Activated T-cell treated with anti-CD3 and anti-CD28 coated beads for 1 hour (primary cell): Measurements from ENCODE around the gene PPP1R3F.

Source experiments
- DNase-seq: peaks from one replicate; pipeline ENCODE4 v3.0.0-alpha.2; 2020; ENCODE audit warnings: low read depth

The PPP1R3F gene

DNA sequence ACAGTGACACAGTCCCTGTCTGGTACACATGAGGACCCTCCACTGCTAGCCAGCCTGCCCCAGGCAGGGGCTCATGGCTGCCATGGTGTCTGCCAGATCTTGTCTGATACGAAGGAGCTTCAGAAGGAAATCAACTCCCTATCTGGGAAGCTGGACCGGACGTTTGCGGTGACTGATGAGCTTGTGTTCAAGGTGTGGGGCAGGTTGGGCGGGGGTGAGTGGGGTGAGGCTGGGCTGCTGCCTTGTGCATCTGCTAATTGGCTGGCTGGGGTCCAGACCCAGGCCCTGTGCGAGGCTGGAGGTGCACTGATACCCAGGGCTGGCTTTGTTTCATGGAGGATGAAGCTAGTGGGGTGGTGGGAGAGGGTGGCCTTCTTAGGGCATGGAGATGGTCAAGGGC, 20.5 kb upstream of the PPP1R3F start:
- no peak for DNase-seq

DNA sequence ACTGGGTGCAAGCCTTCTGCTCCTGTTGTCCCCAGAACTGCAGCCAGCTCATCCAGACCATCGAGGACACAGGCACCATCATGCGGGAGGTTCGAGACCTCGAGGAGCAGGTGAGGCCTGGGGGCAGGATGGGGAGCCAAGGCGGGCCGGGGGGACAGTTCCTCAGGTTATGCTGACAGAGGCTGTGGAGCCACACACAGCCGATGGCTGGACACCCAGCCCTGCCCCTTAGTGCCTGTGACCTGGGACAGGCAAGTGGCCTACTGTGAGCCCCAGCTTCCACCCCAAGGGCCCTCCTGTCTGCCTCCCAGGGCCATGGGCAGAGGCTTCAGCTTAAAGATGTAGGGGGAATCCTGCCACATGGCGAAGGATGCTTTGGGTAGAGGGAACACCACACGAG, 20.0 kb upstream of the PPP1R3F start:
- no peak for DNase-seq

DNA sequence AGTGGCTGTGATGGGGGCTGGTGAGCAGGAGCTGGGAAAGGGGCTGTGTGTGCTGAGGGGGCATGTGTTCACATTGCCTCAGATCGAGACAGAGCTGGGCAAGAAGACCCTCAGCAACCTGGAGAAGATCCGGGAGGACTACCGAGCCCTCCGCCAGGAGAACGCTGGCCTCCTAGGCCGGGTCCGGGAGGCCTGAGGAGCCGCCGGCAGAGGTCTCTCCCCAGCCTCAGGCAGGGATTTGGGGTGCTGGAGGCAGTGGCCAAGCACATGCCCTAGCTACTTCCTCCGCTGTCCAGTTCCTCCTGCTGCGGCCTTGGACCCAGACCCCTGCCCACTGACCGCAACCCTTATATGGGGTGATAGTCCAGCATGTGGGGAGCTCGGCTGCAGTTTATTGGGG, 19.5 kb upstream of the PPP1R3F start:
- DNase-seq, result no peak

DNA sequence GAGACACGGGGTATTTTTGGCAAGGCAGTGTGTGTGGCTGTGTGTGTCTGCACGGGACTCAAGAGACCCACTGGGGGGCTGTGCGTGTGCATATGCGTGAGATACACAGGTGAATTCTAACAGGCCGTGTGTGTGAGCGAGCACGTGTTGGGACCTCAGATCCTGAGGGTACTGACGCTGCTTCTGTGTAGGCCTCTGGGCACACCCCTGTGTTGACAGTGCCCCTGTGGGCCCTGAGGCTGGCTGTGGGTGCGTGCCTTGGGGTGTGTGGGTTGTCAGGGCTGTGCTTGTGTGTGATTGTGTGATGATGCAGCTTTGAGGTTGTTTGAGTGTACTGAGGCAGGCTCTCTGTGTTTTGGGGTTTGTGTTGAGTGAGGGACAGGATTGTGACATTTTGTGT, 19.0 kb upstream of the PPP1R3F start:
- no peak for DNase-seq

DNA sequence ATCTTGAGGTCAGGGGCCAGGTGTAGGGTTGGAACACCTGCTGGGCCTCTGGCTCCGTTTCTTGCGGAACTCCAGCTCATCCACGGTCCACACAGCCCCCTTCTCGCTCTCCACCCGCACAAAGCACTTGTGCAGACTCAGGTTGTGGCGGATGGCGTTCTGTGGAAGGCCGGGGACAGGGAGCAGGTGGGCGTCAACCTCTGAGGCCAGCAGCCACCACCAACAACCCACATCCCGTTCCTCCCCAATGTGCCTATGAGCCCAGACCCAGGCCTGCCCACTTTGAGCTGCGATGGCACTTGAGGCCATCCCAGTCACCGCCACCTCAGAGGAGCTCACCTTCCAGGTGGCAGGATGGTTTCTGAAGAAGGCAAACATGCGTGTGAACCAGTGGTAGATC, 18.3 kb upstream of the PPP1R3F start:
- no peak for DNase-seq

DNA sequence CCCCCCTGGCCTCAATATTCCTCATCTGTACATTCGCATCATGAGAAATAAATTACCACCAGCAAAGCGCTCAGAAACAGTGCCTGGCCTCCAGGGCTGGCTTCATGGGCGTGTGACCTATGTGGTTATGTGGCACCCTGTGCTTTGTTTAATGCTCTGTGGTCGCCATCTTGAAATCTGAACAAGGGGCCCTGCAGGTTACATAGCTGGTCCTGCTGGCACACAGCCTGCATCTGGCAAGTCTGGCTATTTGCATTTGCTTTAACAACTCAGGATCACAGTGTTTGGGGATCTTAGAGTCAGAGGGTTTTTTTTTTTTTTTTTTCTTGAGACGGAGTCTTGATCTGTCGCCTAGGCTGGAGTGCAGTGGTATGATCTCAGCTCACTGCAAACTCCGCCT, 15.0 kb upstream of the PPP1R3F start:
- no peak for DNase-seq

DNA sequence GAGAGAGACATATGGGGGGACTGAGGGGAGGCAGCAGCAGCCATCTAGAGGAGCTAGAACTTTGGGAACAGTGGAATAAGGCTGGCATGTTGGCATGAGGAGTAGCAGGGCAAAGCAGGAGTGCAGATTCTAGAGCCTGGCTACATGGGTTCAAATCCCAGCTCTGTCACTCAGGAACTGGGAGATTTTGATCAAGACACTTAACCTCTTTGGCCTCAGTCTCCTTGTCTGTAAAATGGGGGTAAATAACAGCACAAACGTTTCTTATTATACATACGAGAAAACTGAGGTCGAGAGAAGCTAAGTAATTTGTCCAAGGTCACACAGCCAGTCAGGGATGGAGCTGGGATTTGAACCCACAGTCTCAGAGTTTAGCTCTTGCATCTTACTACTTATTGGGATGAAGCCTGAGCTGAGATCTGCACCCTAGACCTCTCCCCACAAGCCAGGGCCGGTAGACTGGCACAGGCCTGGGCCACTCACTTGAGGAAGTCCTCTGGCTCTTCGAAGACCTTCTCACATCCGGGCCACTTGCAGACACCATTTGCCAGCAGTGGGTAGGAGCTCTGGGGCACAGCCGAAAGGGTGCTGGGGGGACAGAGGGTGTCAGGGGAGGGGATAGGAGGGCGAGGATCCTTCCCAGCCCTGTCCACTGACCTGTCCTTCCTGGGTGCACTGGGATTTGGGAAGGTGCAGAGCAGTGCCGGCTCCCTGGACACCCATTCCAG, 13.2 kb upstream of the PPP1R3F start:
- no peak for DNase-seq

DNA sequence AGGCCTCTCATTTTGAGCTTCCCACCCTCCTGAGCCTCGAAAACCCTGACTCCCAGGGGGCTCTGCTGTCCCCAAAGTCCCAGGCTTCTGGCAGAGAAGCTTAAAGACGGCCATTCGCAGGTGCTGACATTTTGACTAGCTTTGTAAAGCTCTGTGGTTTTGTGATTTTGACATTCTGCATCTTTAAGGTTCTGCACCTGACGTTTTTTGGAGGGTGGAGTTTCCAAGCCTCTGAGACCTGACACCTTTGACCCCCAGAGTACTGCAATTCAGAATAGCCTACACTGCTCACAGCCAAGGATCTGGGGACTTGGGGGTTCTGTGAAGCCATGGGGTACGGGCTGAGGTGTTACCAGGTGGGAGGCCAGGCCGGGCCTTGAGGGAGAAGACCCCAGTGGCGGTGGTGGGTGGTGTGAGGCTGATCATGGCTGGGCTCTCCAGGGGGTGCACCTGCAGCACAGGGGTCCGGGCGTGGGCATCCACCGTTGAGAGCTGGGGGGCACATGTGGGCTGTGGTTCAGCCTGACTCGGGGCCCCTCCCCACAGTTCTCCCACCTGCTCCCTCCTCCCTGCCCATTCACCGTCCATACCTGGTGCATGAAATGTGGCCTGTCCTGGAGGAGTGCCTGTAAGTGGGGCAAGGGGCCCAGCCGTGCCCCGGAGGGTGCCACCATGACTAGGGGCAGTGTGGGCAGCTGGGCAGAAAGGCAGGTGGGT, 12.4 kb upstream of the PPP1R3F start:
- DNase-seq, result no peak

DNA sequence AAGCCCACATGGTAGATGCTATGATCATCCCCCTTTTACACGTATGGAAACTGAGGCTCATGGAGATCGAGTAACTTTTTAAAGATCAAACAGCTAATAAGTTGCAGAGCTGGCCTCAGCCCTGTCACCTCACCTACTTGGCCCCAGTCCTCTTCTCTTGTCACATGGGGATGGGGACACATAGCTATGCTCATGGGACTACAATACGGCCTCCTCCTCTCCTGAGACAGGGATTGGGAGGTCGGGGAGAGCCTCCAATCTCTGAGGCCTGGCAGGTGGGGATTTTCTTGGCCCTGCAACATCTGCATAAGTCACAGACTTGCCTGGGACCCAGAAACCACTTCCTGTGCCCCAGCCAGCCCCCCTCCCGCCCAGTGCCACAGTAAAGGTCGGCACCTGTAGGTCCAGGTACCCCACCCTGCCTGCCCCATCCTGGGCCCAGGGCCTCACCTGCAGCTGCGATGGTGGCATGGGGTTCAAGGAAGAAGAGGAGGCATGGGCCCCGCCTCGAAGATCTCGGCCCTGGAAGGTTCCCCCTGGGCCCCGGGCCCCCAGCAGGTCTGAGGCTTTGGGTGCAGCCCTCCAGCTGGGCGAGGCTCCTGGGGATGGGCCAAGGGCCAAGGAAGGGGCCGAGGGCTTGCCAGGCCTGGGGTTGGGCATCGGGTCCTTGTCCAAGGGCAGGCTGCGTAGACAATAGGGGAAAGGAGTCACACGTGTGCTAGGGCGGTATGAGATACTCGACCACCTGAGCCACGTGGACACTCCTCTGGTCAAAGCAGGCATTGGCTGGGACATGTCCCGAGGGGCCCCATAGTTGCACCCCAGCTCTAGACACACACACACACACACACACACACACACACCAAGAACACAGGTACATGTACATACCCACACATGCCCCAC, 11.5 kb upstream of the PPP1R3F start:
- DNase-seq, result peak; percentile 20

DNA sequence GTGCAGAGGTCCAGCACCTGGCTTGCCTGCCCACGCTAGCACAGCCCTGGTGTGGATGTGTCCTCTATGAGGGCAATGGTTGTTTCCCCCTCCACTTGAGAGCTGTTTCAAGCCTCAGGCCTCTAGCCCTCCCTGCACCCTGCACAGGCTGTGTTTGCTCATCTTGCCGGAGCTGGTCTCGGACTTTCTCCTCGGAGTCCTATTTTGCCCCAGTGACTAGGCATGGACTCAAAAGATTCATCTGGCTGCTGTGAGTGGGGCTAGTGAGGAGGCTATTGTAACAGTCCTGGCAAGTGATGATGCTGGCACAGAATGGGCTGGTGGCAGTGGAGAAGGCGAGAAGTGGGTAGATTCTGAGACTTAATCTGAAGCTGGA, 10.9 kb upstream of the PPP1R3F start:
- DNase-seq, result no peak

DNA sequence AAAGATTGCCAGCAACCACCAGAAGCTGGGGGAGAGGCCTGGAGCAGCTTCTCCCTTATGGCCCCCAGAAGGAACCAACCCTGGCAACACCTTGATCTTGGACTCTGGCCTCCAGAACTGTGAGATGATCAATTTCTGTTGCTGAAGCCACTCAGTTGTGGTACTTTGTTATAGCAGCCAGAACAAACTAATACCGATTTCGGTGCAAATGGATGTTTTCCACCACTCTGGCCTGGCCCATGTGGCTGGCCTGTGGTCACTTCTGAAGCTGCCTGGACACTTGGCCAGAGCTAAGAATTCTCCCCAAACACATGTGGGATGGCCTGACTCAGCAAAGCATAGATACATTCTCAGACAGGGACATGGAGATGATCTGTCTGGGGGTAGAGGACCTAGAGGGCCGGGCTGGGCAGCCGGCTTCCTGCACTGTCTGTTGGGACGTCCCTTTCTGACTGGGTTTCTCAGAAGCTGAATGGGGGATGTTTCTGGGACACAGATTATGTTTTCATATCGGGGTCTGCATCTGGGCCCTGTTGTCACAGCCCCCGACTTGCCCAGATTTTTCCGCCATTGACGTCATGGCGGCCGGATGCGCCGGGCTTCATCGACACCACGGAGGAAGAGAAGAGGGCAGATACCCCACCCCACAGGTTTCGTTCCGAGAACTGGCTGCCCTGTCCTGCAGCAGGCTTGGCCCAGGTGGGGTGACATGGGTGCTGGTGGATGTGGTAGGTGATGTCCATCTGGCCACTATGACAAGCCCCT, 9.2 kb upstream of the PPP1R3F start:
- DNase-seq, result no peak

DNA sequence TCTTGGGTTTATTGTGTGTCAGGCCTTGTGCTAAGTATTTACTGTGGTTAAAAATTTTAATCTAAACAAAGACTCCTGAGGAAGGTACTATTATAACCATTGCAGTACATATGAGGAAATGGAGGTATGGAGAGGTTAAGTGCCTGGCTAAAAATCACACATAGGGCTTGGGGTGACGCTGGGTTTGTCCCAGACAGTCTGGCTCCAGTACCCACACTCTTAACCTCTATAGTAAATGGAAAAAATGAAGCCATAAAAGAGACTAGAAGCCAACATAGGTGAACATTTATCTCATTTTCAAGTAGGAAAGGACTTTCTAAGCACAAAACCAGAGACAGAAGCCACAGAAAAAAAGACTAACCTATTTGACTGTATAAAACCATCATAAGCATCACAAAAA, 7.0 kb upstream of the PPP1R3F start:
- DNase-seq, result no peak

DNA sequence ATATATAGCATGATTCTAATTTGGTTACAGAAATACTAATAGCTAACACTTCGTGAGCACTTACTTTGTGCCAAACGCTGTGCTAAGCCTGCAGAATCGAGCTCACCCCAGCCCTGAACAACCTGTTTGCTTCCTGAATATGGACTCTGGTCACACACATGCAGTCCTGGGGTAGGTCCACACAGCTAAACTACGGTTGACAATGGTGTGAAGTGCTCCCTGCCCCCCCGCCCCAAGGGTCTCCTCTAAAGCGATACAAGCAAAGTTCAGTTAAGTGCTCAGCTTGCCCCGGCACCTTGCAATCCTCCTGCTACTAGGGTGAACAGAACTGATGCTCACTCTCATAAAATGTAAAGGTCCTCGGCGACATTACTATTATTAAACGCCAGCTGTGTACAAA, 6.0 kb upstream of the PPP1R3F start:
- DNase-seq, result no peak

DNA sequence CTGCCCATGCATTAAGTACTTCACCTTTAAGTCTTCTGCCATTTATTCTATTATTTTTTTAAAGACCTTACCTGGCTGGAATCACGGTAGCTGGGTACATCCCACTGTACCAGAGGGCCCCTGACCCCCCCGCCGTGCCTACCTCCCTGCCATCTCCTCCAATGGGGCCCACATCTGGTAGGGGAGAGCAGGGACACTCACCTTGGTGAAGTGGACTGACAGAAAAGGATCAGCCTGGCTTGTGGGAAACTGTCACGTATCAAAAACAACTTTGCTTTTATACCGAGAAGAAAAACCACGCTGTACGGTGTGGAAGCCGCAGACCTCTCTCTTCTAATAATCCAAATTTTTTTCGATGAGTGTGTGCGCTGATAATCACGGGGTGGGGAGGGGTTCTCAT, 5.1 kb upstream of the PPP1R3F start, which contains the start of gene FOXP3:
Gene FOXP3 (minus strand): TSS at position 251 of the 400 bp plus-strand sequence. CDS start 6,205 bp downstream, outside the sequence.
- DNase-seq, result no peak

DNA sequence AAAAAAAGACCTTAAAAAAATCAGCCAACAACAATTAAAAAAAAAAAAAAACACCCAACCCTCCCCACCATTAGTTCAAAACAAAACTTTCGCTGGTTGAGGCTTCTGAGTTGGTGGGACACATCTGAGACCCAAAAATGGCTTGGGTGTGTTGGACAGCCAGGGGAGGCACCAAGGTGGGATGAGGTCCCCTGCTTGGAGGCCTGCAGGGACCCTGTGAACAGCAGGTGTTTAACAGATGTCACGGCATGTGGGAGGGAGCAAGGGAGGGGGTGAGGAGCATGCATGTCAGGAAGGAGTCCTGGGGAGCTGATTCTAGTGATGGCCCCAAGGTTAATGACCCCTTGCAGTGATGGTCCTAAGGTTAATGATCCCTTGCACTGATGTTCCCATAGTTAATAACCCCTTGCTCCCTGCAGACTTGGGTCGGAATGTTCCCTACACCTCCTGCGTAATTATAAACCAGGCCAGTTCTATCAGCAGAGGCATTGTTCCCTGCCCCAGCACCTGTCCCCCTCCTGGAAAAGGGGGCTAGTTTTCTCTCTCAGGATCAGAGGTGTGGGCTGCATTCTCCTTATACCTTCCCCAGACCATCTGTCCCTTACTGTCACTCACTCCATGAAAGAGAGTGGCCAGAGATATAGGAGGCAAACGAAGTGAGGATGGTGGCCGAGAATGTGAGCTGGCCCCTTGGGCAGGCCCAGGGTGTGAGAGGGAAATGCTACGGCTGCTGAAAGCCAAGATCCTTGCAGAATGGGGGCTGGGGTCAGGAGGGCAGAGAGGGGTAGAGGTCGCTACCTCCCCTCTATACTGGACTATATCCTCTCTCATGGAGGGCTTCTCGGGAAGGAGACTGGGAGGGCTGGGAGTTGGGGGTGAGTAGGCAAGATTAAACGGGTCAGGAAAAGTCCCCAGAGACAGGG, 2.8 kb upstream of the PPP1R3F start:
- DNase-seq, result no peak

DNA sequence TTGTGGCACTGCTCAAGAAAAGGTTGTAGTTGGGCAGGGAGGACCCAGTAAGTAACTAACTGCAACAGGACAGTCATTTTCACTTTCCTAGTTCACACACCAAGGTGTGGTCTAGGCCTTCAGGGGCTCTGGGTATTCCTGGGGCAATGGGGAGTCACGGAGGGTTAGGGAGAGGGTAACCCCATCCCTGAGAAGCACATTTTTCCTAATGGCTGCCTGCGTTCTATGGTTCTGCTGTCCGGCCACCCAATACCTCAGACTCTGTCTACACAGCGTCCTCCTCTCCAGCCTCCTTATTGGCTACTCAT, 937 bp upstream of the PPP1R3F start:
- no peak for DNase-seq

DNA sequence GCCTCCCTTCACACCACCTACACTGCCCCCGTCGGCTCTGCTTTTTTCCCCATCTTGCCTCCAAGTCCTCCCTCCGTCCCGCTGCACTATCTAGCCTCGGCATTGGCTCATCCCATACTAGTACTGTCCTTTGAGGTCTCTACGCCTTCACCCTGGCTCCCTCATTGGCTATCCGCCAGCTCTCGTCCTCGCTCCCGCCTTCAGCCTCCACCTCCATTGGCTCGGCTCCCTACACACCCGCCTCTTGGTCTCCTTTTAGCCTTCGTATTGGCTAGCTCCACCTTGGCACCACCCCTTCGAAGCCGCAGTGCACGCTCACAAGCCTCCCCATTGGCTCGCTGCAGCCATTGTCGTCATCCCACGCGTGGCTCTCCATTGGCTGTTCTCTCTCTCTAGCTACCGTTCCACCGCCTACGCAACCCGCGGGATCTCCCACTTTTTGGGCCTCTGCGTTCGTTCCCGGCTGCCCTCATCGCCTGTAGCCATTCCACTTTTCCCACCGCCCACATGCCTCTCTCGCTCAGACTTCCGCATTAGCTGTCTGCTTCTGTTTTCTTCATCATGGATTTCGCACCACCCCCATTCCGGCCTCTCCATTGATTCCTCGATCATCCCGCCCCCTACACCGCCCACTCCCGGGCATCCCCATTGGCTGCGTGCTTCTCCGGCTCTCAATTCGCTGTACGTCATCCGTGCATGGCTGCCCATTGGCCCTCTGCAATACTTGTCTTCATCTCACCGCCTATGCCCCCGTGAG, 405 bp upstream of the PPP1R3F start:
- peak; percentile 86 for DNase-seq

DNA sequence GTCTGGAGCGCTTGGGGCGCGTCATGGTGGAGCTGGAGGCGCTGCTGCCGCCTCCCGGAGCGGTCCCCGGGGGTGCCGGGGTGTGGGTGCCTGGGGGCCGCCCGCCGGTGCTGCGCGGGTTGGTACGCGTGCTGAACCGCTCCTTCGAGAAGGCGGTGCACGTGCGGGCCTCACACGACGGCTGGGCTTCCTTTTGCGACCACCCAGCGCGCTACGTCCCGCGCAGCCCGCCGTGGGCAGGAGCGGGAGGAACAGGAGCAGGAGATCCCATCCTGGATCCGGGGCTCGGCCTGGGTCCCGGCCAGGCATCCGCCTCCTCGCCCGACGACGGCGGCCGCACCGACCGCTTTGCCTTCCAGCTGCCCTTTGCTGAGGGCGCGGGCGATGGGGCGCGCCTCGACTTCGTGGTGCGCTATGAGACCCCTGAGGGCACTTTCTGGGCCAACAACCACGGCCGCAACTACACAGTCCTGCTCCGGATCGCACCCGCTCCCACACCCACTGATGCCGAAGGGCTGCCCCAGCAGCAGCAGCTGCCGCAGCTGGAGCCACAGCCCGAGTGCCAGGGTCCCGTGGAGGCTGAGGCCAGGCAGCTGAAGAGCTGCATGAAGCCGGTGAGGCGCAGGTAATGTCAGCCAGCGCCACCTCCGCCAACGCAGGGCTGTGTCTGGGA, 792 bp downstream of the PPP1R3F start:
- DNase-seq, result no peak

DNA sequence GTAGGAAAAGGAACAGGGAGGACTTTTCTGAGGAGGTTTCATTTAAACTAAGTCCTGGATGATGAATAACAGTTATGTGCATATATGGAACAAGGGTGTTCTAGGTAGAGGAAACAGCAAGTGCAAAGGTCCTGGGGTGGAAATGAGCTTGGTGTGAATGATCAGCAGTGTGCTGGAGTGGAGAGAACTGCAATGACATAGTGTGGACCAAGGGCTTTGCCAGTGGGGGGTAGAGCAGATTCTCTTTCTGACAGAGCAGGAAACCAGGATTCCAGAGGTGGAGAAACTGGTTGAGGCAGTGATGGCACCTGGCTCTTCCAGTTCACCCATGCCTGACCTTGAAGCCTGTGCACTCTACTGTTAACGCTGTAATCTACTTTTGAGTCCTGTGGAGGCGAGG, 1.7 kb downstream of the PPP1R3F start:
- DNase-seq, result no peak

DNA sequence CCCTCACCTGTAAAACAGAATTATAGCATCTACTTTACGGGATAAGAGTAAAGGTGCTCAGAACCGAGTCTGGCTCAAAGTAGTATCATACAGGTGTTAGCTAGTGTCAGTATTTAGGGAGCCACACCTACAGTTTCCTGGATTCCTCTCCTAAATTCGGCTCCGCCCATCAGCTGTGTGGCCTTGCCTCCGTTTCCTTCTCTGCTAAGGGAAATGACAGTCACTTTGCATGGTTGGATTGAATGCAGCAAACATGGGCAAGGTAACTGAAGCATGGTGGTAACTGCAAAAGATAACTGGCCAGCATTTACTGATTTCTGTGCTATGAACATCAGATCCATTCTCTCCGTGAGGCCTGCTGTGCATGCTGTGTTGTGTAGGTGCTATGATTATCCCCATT, 2.8 kb downstream of the PPP1R3F start:
- DNase-seq, result no peak
